K562 (cell line): ENCODE data around the gene FLII. TPM values are rescaled to one million over a fixed set of nuclear protein-coding genes. Genes with fewer than 3 reads are reported as not detected.

Experiments used
- CBFB ChIP-seq: sonication (generic); formaldehyde crosslinking; IDR thresholded peaks from 2 replicates; pipeline ENCODE4 v1.4.0; 2020; ENCODE audit warnings: mild to moderate bottlenecking, missing genetic modification reagents
- DACH1 ChIP-seq: fragments of 450-650 bp; IDR thresholded peaks from 2 replicates; pipeline ENCODE4 v1.6.1; 2018; ENCODE audit not compliant: partially characterized antibody
- DEAF1 ChIP-seq: fragments of 450-650 bp; formaldehyde crosslinking; IDR thresholded peaks from 2 replicates; pipeline ENCODE4 v1.4.0; 2020; ENCODE audit warnings: mild to moderate bottlenecking, moderate library complexity
- LEF1 ChIP-seq: fragments of 450-650 bp; IDR thresholded peaks from 2 replicates; pipeline ENCODE4 v1.6.1; 2016; ENCODE audit warnings: mild to moderate bottlenecking
- NR2C2 ChIP-seq, 2 experiments: fragments of 200-800 bp in 1 of 2; sonication (Bioruptor generic) in 1 of 2; sonication (generic) in 1 of 2; formaldehyde crosslinking in 1 of 2; IDR thresholded peaks; 2 replicates each; pipeline versions ENCODE4 v1.6.1 to v1.8.0; 2016 to 2022; ENCODE audit warnings: mild to moderate bottlenecking in 1 of 2, missing compliant biosample characterization in 1 of 2, missing genetic modification characterization in 1 of 2, missing genetic modification reagents in 1 of 2
- RAD21 ChIP-seq, 2 experiments: fragments of 250-450 bp in 1 of 2; fragments of 450-650 bp in 1 of 2; sonication (Bioruptor Pico) in 1 of 2; formaldehyde crosslinking in 1 of 2; IDR thresholded peaks in 1 of 2; conservative IDR thresholded peaks in 1 of 2; 2 replicates each; pipeline versions ENCODE4 v1.4.0 to v1.8.0; 2020 to 2022; ENCODE audit warnings: mild to moderate bottlenecking in 2 of 2, moderate library complexity in 1 of 2
- ZBTB17 ChIP-seq: fragments of 450-650 bp; formaldehyde crosslinking; IDR thresholded peaks from 2 replicates; pipeline ENCODE4 v1.4.0; 2020; ENCODE audit warnings: mild to moderate bottlenecking
- ZBTB2 ChIP-seq: fragments of 450-650 bp; IDR thresholded peaks from 2 replicates; pipeline ENCODE4 v1.6.1; 2016; ENCODE audit warnings: antibody characterized with exemption
- polyA plus RNA-seq, 8 experiments: library from polyadenylated mRNA; depleted of rRNA in 4 of 8; stranded (reverse) in 5 of 8; unstranded in 3 of 8; fragments of >200 nt; fragmentation: Nextera tagmentation in 2 of 8; fragmentation: Illumina TruSeq in 1 of 8; extraction: Ambion mirVana in 2 of 8; extraction: Trizol in 1 of 8; gene quantifications; 2 replicates each; pipeline versions ENCODE4 v1.2.1 to v1.2.3, GENCODE V29; 2011 to 2014; ENCODE audit warnings: inconsistent platforms in 1 of 8, missing spikeins in 1 of 8
- total RNA-seq, 7 experiments: library from RNA; depleted of rRNA in 6 of 7; stranded (reverse); fragments of >200 nt in 6 of 7; fragmentation: Illumina TruSeq in 2 of 7; extraction: Trizol in 2 of 7; gene quantifications; 2 replicates each; pipeline versions ENCODE4 v1.2.1 to v1.2.3, GENCODE V29; 2011 to 2021; ENCODE audit warnings: low replicate concordance in 1 of 7

FLII gene
- total and polyA plus RNA-seq, 9 of the 15 experiments (the other 6 are each of a cell fraction or from before 2014, with no cell fraction given), result 11.7 to 126 (median 82.5) TPM

DNA sequence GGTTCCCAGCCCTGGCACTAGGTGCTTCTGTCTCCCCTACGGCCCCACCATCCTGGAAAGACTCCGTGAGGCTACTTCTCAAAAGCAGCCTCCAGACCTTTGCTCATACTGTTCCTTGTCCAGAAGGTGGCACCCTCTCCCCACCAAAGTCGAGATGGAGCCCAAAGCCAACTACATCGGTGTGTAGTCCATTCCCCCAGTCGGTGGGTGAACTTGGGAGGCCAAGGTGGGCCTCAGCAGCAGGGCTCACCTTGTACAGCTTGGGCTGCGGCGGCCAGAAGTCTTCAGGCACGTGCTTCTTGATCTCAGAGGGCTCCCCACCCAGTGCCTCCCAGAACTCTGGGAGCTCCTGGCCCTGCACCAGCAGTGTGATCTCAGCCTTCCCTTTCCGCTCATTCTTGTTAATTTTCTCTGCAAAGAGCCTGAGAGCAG lies 10.2 kb downstream of the FLII start (continued):
- TF ChIP-seq DACH1 (no peak), LEF1 (no peak), RAD21 (CRISPR knock-in tag; conservative IDR thresholded peaks at IDR 0.05 in 1 of 2, IDR thresholded peaks at IDR 0.05 in 1 of 2) (peak; percentile 52 to 73; a peak in 3 of 4 replicates), CBFB (CRISPR knock-in tag) (no peak), ZBTB2 (no peak), DEAF1 (CRISPR knock-in tag) (peak; percentile 43), ZBTB17 (CRISPR knock-in tag) (no peak), NR2C2 (CRISPR knock-in tag; IDR thresholded peaks at IDR 0.05) (no peak), NR2C2 (tag; IDR thresholded peaks at IDR 0.05) (no peak)
